Lung (tissue), 13 donors: ENCODE results near the gene ANKIB1. TPM values are rescaled to one million over a fixed set of nuclear protein-coding genes. Genes with fewer than 3 reads are reported as not detected.

Source experiments
- ATAC-seq: fragments of 200-7000 bp; cut with Tn5 transposase; one replicate; pipeline ENCODE4 v1.9.1; 2020; ENCODE audit warnings: moderate number of reproducible peaks; ENCODE audit not compliant: insufficient read depth, low FRiP score
- DNase-seq, 3 donors: peaks; one replicate each; pipeline ENCODE4 v3.0.0-alpha.2; 2013 to 2017
- H3K27ac ChIP-seq, 2 donors: one replicate each; pipeline ENCODE4 v1.5.1; 2013; ENCODE audit warnings: mild to moderate bottlenecking in 2 of 2, moderate library complexity in 2 of 2, control low read depth in 1 of 2, inconsistent platforms in 1 of 2, low read depth in 1 of 2, low read length in 1 of 2
- H3K27me3 ChIP-seq, 3 donors: one replicate each; pipeline ENCODE4 v1.5.1; 2013; ENCODE audit warnings: low read length in 2 of 3; ENCODE audit not compliant: control insufficient read depth in 3 of 3, insufficient read depth in 3 of 3
- H3K36me3 ChIP-seq, 4 donors: one replicate each; pipeline ENCODE4 v1.5.1; 2013; ENCODE audit warnings: low read length in 4 of 4, mild to moderate bottlenecking in 1 of 4, moderate library complexity in 1 of 4; ENCODE audit not compliant: control insufficient read depth in 4 of 4, insufficient read depth in 4 of 4
- H3K4me1 ChIP-seq, 5 donors: one replicate each; pipeline ENCODE4 v1.5.1; 2013; ENCODE audit warnings: low read length in 5 of 5, mild to moderate bottlenecking in 2 of 5, moderate library complexity in 1 of 5; ENCODE audit not compliant: control insufficient read depth in 5 of 5, insufficient read depth in 5 of 5
- H3K4me3 ChIP-seq: one replicate; pipeline ENCODE4 v1.5.1; 2013; ENCODE audit warnings: mild to moderate bottlenecking, control low read depth, moderate library complexity
- H3K9ac ChIP-seq, 2 donors: one replicate each; pipeline ENCODE4 v1.5.1; 2013; ENCODE audit warnings: low read length in 2 of 2, control low read depth in 1 of 2; ENCODE audit not compliant: insufficient read depth in 1 of 2
- H3K9me3 ChIP-seq, 4 donors: one replicate each; pipeline ENCODE4 v1.5.1; 2013; ENCODE audit warnings: low read length in 3 of 4, mild to moderate bottlenecking in 1 of 4, moderate library complexity in 1 of 4; ENCODE audit not compliant: control insufficient read depth in 4 of 4, insufficient read depth in 3 of 4
- WGBS, 2 donors: extraction: QIAGEN DNeasy Blood & Tissue Kit; methylation state at CpG; one replicate each; pipeline ENCODE4 v1.1.7; 2013; 5-methylcytosine and 5-hydroxymethylcytosine counted together
- polyA plus RNA-seq, 2 donors: library from polyadenylated mRNA; stranded (reverse); fragments of 200-250 nt; gene quantifications; one replicate each; pipeline ENCODE4 v1.2.1, GENCODE V29; 2013
- small RNA-seq: library from RNA; depleted of rRNA; stranded (forward); fragments of <200 nt; gene quantifications from one replicate; pipeline ENCODE3, GENCODE V24; 2014; ENCODE audit warnings: low replicate concordance
- total RNA-seq, 2 donors: library from RNA; depleted of rRNA in 1 of 2; stranded (reverse); fragments of >200 nt in 1 of 2; gene quantifications; one replicate each; pipeline ENCODE4 v1.2.1, GENCODE V29; 2014 to 2021
- TF ChIP-seq, protein P1 (sequence below): IDR thresholded peaks from 2 replicates; pipeline ENCODE4 v1.5.1; 2012; ENCODE audit warnings: mild to moderate bottlenecking; ENCODE audit errors: control extremely low read depth, extremely low read depth
- donor health status: control.
- donor health status: control.
- donor health status: Bipolar disorder and iron deficiency.
- donor health status: healthy.
- donor health status: DM: yes; HTN: yes; CAD: no.

The ANKIB1 gene
- total and polyA plus RNA-seq, 4 donors = 9.4 to 47.0 (median 23.7) TPM

DNA sequence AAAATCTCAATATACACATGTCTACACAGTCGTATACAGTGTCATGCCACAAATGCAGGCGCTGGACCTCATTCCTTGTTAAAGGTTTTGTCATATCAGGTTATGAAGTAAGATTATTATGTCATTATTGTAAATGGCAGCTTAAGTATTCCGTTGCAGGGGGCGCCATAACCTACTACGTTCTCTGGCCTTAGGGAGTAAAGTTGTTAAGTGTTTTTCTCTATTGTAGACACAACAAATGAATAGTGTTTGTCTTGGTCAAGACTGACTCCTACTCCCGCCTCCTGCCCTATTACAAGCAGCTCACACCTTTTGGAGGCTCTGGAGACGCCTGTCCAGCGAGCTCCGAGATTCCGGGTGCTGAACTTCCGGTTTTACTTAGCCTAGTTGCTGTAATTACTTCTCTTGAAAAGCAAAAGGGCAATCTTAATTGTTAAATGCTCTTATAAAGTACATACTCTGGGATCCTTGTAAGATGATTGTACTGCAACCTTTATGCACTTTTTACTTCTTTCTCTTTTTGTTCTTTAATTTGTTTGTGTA, 202.5 kb downstream of the ANKIB1 start:
- DNase-seq = peak; percentile 56 to 81 (median 76)
- peak; percentile 48 for ATAC-seq
- 0 to 1% methylated on average over 11 of the region's 11 CpGs for WGBS, 2 donors
- H3K4me1 ChIP-seq = peaks cover 0 to 10% (median 0%) of the 10 kb centered on the region in 5 donors
- H3K27me3 ChIP-seq = no peaks in the 10 kb centered on the region
- H3K9ac ChIP-seq = peak overlapping the region; percentile 66 to 88
- H3K4me3 ChIP-seq = peak overlapping the region; percentile 98
- H3K9me3 ChIP-seq = no peaks in the 10 kb centered on the region
- H3K27ac ChIP-seq = peak overlapping the region; percentile 99
- TF ChIP-seq, protein P1, sequence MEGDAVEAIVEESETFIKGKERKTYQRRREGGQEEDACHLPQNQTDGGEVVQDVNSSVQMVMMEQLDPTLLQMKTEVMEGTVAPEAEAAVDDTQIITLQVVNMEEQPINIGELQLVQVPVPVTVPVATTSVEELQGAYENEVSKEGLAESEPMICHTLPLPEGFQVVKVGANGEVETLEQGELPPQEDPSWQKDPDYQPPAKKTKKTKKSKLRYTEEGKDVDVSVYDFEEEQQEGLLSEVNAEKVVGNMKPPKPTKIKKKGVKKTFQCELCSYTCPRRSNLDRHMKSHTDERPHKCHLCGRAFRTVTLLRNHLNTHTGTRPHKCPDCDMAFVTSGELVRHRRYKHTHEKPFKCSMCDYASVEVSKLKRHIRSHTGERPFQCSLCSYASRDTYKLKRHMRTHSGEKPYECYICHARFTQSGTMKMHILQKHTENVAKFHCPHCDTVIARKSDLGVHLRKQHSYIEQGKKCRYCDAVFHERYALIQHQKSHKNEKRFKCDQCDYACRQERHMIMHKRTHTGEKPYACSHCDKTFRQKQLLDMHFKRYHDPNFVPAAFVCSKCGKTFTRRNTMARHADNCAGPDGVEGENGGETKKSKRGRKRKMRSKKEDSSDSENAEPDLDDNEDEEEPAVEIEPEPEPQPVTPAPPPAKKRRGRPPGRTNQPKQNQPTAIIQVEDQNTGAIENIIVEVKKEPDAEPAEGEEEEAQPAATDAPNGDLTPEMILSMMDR = peak; percentile 25
- H3K36me3 ChIP-seq = peaks cover 9 to 26% (median 17%) of the 10 kb centered on the region in 4 donors

Small RNA genes within 50 kb of the gene (small RNA-seq; reads per million reads assigned to genes)
- not detected for gene MIR1285-1
- gene RF00019 = not detected

Other genes with a start within 250 kb of the ANKIB1 start
- 100 to 1,000 TPM; 160 to 211 TPM for gene CYP51A1, start 111.5 kb upstream of the ANKIB1 start, total RNA-seq
- 10 to 100 TPM; 49.8 to 74.3 TPM for gene CYP51A1, start 111.5 kb upstream of the ANKIB1 start, polyA plus RNA-seq
- gene LRRD1, start 66.8 kb upstream of the ANKIB1 start, total RNA-seq = under 1 TPM; 0.06 to 0.63 TPM
- gene LRRD1, start 66.8 kb upstream of the ANKIB1 start, polyA plus RNA-seq = under 1 TPM in 1 of 2 donors, not detected in 1; 0.06 TPM
- gene KRIT1, start 60 bp upstream of the ANKIB1 start, total RNA-seq = 10 to 100 TPM; 35.8 to 94.5 TPM
- 10 to 100 TPM; 15.6 to 16.5 TPM for gene KRIT1, start 60 bp upstream of the ANKIB1 start, polyA plus RNA-seq
- 10 to 100 TPM; 29.9 to 80.3 TPM for gene GATAD1, start 201.5 kb downstream of the ANKIB1 start, total RNA-seq
- 10 to 100 TPM; 15.9 to 26.3 TPM for gene GATAD1, start 201.5 kb downstream of the ANKIB1 start, polyA plus RNA-seq
- under 1 TPM in 1 of 2 donors, not detected in 1; 0.25 TPM for gene ERVW-1, start 232.0 kb downstream of the ANKIB1 start, total RNA-seq
- gene ERVW-1, start 232.0 kb downstream of the ANKIB1 start, polyA plus RNA-seq = under 1 TPM in 1 of 2 donors, not detected in 1; 0.04 TPM